ENCODE measurements around the gene PSMB9. TPM values are rescaled to one million over a fixed set of nuclear protein-coding genes. Genes with fewer than 3 reads are reported as not detected.

The PSMB9 gene
- total and polyA plus RNA-seq, 2 experiments from 2014 or later, result 2.0 to 11.0 TPM

DNA sequence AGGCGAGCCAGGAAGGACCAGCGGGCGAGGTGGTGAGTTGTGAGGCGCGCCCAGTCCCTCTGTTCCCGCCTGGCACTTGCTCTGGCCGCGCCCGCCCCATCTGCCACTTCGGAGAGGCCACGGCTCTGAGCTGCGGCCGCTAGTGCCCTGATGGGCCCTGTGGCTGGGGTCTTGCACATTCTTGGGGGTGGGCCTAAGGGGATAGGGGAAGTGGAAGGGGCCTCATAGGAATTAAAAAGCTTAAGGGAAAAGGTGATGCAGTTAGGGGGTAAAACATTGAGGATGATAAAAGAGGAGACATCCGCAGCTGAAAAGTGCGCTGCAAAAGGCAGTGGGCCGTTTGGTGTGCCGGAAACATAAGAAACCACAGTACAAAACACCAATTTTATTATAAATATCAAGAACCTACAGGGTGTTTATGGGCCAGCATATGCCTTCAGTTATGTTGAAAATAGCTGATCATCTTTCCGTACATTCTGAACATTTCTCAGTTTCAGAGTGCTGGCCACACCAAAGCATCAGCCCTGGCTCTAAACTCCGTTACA is 9.1 kb upstream of the PSMB9 start:
- TF ChIP-seq, protein P1, sequence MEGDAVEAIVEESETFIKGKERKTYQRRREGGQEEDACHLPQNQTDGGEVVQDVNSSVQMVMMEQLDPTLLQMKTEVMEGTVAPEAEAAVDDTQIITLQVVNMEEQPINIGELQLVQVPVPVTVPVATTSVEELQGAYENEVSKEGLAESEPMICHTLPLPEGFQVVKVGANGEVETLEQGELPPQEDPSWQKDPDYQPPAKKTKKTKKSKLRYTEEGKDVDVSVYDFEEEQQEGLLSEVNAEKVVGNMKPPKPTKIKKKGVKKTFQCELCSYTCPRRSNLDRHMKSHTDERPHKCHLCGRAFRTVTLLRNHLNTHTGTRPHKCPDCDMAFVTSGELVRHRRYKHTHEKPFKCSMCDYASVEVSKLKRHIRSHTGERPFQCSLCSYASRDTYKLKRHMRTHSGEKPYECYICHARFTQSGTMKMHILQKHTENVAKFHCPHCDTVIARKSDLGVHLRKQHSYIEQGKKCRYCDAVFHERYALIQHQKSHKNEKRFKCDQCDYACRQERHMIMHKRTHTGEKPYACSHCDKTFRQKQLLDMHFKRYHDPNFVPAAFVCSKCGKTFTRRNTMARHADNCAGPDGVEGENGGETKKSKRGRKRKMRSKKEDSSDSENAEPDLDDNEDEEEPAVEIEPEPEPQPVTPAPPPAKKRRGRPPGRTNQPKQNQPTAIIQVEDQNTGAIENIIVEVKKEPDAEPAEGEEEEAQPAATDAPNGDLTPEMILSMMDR (IDR thresholded peaks at IDR 0.05; ENCODE audit: low read depth, low read length), result no peak
- Histone ChIP-seq H3K27me3 (peaks cover 96% of the 10 kb centered on the region), H3K36me3 (no peaks in the 10 kb centered on the region), H3K27ac (no peak overlapping the region), H3K4me3 (peak overlapping the region; percentile 28), H3K4me1 (ENCODE audit: low read depth) (no peaks in the 10 kb centered on the region), H3K9me3 (ENCODE audit: low read depth) (no peaks in the 10 kb centered on the region)
- no peak for DNase-seq (ENCODE audit: low read depth in 1 of 2, low spot score in 1 of 2)

DNA sequence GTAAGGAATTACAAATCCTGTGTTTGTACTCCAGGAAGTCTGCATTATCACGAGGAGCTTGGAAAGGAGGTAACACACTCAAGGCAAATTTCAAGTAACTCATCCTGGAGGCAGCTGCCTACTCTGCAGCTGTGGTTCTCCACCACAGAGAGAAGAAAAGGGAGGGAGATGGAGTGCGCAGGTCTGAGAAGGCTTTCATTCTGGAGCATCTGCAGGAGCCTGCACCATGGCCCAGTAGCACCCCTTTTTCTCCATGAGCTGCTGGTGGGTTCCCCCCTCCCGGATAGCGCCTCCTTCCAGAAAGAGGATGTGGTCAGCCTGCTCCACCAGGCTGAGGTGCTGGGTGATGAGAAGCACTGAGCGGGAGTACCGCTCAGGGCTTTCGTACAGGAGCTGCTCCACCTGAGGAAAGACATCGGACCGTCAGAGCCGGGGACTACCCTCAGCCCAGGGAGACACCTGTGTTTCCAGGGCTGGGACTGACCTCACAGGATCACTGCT is 8.6 kb upstream of the PSMB9 start:
- no peak overlapping the region for H3K27ac ChIP-seq
- no peak overlapping the region for H3K4me3 ChIP-seq
- TF ChIP-seq, protein P1 (IDR thresholded peaks at IDR 0.05; ENCODE audit: low read depth, low read length), result no peak
- no peaks in the 10 kb centered on the region for H3K36me3 ChIP-seq
- H3K4me1 ChIP-seq (ENCODE audit: low read depth), result no peaks in the 10 kb centered on the region
- peaks cover 96% of the 10 kb centered on the region for H3K27me3 ChIP-seq
- no peak for DNase-seq (ENCODE audit: low read depth in 1 of 2, low spot score in 1 of 2)
- H3K9me3 ChIP-seq (ENCODE audit: low read depth), result no peaks in the 10 kb centered on the region

DNA sequence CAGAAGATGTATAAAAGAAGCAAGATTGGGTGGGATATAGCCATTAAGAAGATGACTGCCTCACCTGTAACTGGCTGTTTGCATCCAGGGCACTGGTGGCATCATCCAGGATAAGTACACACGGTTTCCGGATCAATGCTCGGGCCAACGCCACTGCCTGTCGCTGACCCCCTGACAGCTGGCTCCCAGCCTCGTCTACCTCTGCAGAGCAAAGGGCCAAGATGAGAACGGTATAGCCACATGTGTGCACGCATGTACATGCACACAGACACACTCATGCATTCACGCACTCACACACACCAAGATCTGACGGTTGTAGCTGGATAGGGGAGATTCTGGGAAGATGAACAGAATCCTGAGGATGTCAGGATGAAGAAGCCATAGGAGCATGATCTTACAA is 7.0 kb upstream of the PSMB9 start:
- Histone ChIP-seq H3K36me3 (no peaks in the 10 kb centered on the region), H3K4me3 (no peak overlapping the region), H3K27ac (no peak overlapping the region), H3K9me3 (ENCODE audit: low read depth) (no peaks in the 10 kb centered on the region), H3K4me1 (ENCODE audit: low read depth) (no peaks in the 10 kb centered on the region), H3K27me3 (peaks cover 96% of the 10 kb centered on the region)
- TF ChIP-seq, protein P1 (IDR thresholded peaks at IDR 0.05; ENCODE audit: low read depth, low read length), result no peak
- no peak for DNase-seq (ENCODE audit: low read depth in 1 of 2, low spot score in 1 of 2)

GRCh38 chr6:32847795-32848194 is 6.2 kb upstream of the PSMB9 start:
- H3K27ac ChIP-seq, result no peak overlapping the region
- no peaks in the 10 kb centered on the region for H3K4me1 ChIP-seq (ENCODE audit: low read depth)
- no peaks in the 10 kb centered on the region for H3K36me3 ChIP-seq
- H3K27me3 ChIP-seq, result peaks cover 96% of the 10 kb centered on the region
- no peak for DNase-seq (ENCODE audit: low read depth in 1 of 2, low spot score in 1 of 2)
- no peak overlapping the region for H3K4me3 ChIP-seq
- no peaks in the 10 kb centered on the region for H3K9me3 ChIP-seq (ENCODE audit: low read depth)
- TF ChIP-seq, protein P1 (IDR thresholded peaks at IDR 0.05; ENCODE audit: low read depth, low read length), result no peak

DNA sequence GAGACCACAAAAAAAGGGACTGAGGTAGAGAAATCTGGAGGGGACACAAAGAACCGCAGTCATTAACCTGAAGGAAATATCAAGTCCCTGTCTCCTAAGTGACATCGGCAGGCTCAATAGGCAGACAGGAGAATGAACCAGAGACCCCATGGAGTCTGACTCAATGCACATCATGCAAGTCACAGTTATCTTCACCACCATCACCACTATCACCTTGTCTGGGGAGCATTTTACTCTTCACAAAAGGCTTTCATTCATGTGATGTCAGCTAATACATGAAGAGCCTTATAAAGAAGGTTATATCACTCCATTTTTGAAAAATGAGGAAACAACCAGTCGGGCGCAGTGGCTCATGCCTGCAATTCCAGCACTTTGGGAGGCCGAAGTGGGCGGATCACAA is 4.9 kb upstream of the PSMB9 start:
- H3K9me3 ChIP-seq (ENCODE audit: low read depth), result no peaks in the 10 kb centered on the region
- TF ChIP-seq, protein P1 (IDR thresholded peaks at IDR 0.05; ENCODE audit: low read depth, low read length), result no peak
- no peaks in the 10 kb centered on the region for H3K36me3 ChIP-seq
- no peak overlapping the region for H3K27ac ChIP-seq
- DNase-seq (ENCODE audit: low read depth in 1 of 2, low spot score in 1 of 2), result no peak
- H3K4me1 ChIP-seq (ENCODE audit: low read depth), result no peaks in the 10 kb centered on the region
- H3K27me3 ChIP-seq, result peaks cover 92% of the 10 kb centered on the region
- no peak overlapping the region for H3K4me3 ChIP-seq

Measured in cardiac muscle cell (in vitro differentiated cells and primary cell).